Vagina (tissue), 2 donors: ENCODE results near the gene HSD17B2.

ENCODE experiments used
- POLR2A ChIP-seq, 2 donors: fragments of 450-650 bp; IDR thresholded peaks; one replicate each; pipeline ENCODE4 v1.6.1; 2017; ENCODE audit warnings: antibody characterized with exemption in 2 of 2, mild to moderate bottlenecking in 2 of 2, moderate library complexity in 2 of 2
- POLR2AphosphoS5 ChIP-seq, 2 donors: sonication (generic); formaldehyde crosslinking; IDR thresholded peaks; one replicate each; pipeline ENCODE4 v1.9.0; 2017; ENCODE audit warnings: antibody characterized with exemption in 2 of 2, mild to moderate bottlenecking in 2 of 2, low read depth in 1 of 2; ENCODE audit not compliant: insufficient read depth in 1 of 2
- TF ChIP-seq, protein P1 (sequence below), 3 experiments: fragments of 450-650 bp in 2 of 3; fragments of 200-600 bp in 1 of 3; sonication (generic) in 1 of 3; IDR thresholded peaks; one replicate each; pipeline ENCODE4 v1.5.1; 2017 to 2019; ENCODE audit warnings: antibody characterized with exemption in 3 of 3, mild to moderate bottlenecking in 2 of 3, moderate library complexity in 2 of 3

DNA sequence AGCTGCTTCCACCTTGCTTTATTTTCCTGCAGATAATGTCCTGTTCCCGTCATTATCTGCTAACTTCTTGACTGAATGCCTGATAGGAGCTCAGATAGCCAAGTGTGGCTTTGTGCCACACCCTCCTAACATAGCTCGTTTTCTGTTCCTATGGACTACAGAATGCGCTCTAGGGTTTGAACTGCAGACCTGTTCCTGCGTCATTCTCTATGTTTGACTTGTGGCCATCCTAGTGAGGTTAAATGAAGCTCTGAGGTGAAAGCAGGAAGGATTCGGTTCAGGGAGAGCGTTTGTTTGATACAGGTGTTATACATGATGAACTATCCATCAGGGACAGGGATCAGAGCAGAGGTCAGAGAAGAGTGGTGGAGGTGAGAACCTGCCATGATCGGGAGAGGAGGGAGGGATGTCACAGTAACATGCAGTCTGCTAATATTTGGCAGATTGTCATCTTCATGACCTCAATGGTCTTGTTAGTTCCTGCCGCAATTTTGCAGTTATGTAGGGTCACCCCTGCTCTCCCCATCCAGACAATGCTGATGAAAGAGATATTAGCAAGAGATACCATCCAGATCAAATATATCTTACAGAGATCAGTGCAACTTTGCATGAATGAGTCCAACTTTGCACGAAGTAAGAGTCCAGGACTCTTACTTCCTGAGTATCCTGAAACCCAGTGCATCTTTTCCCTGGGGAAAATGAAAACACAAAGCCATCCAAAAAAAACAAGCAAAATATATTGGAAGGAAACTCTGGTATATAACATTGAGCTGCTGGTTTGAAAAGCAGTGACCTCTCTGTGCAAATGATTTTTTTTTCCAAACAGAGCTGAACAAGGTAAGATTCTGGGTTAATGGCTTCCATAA lies 102.1 kb downstream of the HSD17B2 start:
- TF ChIP-seq, protein P1, sequence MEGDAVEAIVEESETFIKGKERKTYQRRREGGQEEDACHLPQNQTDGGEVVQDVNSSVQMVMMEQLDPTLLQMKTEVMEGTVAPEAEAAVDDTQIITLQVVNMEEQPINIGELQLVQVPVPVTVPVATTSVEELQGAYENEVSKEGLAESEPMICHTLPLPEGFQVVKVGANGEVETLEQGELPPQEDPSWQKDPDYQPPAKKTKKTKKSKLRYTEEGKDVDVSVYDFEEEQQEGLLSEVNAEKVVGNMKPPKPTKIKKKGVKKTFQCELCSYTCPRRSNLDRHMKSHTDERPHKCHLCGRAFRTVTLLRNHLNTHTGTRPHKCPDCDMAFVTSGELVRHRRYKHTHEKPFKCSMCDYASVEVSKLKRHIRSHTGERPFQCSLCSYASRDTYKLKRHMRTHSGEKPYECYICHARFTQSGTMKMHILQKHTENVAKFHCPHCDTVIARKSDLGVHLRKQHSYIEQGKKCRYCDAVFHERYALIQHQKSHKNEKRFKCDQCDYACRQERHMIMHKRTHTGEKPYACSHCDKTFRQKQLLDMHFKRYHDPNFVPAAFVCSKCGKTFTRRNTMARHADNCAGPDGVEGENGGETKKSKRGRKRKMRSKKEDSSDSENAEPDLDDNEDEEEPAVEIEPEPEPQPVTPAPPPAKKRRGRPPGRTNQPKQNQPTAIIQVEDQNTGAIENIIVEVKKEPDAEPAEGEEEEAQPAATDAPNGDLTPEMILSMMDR (IDR thresholded peaks at IDR 0.05) = no peak
- no peak for TF ChIP-seq POLR2AphosphoS5 (IDR thresholded peaks at IDR 0.05; ENCODE audit: insufficient read depth in 1 of 2, low read depth in 1 of 2)
- TF ChIP-seq POLR2A (IDR thresholded peaks at IDR 0.05) = no peak
